Mucosa of rectum (tissue), 2 donors: ENCODE data around the gene SRI.
A peak's percentile ranks its signal among the peaks of the same experiment; 100 is the strongest.

Experiments
- H3K27ac ChIP-seq, 2 donors: one replicate each; pipeline ENCODE4 v1.7.0; 2013; ENCODE audit warnings: inconsistent platforms in 2 of 2, low read depth in 2 of 2, low read length in 2 of 2
- H3K27me3 ChIP-seq, 2 donors: one replicate each; pipeline ENCODE4 v1.7.0; 2013; ENCODE audit warnings: low read length in 2 of 2; ENCODE audit not compliant: control insufficient read depth in 2 of 2, insufficient read depth in 2 of 2
- H3K36me3 ChIP-seq, 2 donors: one replicate each; pipeline ENCODE4 v1.7.0; 2013; ENCODE audit warnings: low read length in 2 of 2; ENCODE audit not compliant: control insufficient read depth in 2 of 2, insufficient read depth in 2 of 2
- H3K4me1 ChIP-seq, 2 donors: one replicate each; pipeline ENCODE4 v1.7.0; 2013; ENCODE audit warnings: low read length in 2 of 2, mild to moderate bottlenecking in 1 of 2; ENCODE audit not compliant: control insufficient read depth in 2 of 2, insufficient read depth in 2 of 2
- H3K4me3 ChIP-seq, 2 donors: one replicate each; pipeline ENCODE4 v1.7.0; 2013; ENCODE audit warnings: low read length in 2 of 2
- H3K9ac ChIP-seq, 2 donors: one replicate each; pipeline ENCODE4 v1.7.0; 2013; ENCODE audit warnings: low read length in 2 of 2, low read depth in 1 of 2, mild to moderate bottlenecking in 1 of 2
- H3K9me3 ChIP-seq, 2 donors: one replicate each; pipeline ENCODE4 v1.7.0; 2013; ENCODE audit warnings: low read length in 2 of 2; ENCODE audit not compliant: control insufficient read depth in 2 of 2
- donor health status: healthy.
- donor health status: Normal muscosa, but diverticular disease.

The SRI gene

DNA sequence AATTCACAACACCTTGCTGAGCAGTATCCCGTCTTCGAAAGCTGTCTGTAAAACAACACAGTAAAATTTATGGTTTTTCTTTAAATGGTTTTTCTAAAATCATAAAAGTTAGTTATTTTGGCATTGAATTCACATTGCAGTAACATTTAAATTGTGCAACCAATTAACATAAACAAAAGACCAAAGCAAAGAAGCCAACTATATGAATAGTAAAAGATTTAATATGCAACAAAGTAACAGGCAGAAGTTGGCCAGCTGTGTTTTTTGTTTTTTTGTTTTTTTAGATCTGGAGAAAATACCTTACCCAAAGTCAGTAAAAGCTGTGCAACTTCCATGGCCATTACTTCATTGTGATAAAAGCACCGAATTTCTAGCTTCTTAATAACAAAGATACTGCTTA, 11.3 kb downstream of the SRI start:
- no peak overlapping the region for H3K9ac ChIP-seq
- no peaks in the 10 kb centered on the region for H3K27me3 ChIP-seq
- no peak overlapping the region for H3K4me3 ChIP-seq
- no peak overlapping the region for H3K27ac ChIP-seq
- H3K4me1 ChIP-seq, result peaks cover 5 to 8% of the 10 kb centered on the region in 2 donors
- H3K9me3 ChIP-seq, result no peaks in the 10 kb centered on the region
- H3K36me3 ChIP-seq, result peaks cover 64 to 90% of the 10 kb centered on the region in 2 donors

DNA sequence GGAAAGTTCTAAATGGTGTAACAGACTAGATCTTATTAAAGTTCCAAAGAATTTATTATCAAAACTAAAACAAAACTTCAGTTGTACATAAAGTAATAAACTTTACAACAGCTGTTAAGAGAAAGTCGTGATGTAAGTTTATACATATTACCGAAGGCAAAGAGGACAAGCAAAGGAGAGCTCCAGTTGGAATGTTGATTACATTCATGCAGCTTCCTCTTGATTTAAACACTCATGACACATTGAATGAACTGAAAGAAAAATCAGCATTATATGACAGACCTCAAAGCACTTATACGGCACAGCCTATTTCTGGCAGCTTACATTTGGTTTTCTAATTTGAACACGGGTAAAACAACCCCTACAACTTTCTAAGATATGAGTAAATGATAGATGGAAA, 13.6 kb downstream of the SRI start:
- Histone ChIP-seq H3K4me3 (no peak overlapping the region), H3K36me3 (peaks cover 68 to 80% of the 10 kb centered on the region in 2 donors), H3K9ac (no peak overlapping the region), H3K4me1 (peaks cover 5 to 8% of the 10 kb centered on the region in 2 donors), H3K27ac (peak overlapping the region in 1 of 2 donors; percentile 74), H3K9me3 (no peaks in the 10 kb centered on the region), H3K27me3 (no peaks in the 10 kb centered on the region)

DNA sequence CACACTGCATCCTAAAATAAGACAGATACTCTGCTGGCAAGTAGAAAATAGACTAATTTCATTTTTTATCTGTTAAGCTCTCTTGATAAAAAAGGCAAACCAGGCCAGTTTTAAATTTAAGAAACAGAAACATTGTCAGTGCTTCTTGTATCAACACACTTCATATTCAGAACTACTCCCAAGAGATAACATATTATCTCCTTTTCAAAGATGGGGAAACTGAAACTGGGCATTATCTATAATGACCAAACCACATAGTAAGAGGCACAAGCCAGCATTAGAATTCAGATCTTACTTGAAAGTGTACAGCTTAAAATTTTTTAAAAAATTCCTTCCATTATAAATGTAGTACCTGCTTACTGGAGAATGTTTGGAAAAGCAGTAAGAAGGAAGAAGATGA, 14.7 kb downstream of the SRI start:
- Histone ChIP-seq H3K27me3 (no peaks in the 10 kb centered on the region), H3K9ac (no peak overlapping the region), H3K36me3 (peaks cover 65 to 73% of the 10 kb centered on the region in 2 donors), H3K4me3 (no peak overlapping the region), H3K9me3 (no peaks in the 10 kb centered on the region), H3K4me1 (peaks cover 5 to 8% of the 10 kb centered on the region in 2 donors), H3K27ac (no peak overlapping the region)

DNA sequence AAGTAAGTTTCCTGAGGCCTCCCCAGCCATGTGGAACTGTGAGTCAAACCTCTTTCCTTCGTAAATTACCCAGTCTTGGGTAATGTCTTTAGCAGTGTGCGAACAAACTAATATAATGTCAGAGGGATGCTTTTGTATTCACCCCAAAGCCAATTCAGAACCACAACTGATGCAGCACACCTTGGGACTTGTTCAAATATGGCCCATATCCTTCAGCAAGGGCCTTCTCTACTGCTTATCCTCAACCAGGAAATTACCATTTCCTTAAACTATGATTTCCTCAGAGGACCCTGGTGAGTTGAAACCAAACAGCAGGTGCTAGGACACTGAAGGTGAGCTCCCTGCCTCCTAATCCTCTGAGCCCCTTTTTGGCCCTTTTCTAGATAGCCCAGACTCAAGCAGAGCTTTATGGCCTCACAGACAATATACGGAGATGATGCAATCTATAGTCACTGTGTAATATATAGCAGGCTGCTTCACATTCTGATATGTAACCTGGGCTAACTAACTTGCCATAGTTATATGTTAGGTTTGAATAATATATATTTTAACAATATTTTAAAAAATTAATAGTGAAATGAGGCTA, 15.2 kb downstream of the SRI start:
- no peaks in the 10 kb centered on the region for H3K9me3 ChIP-seq
- no peak overlapping the region for H3K27ac ChIP-seq
- no peak overlapping the region for H3K9ac ChIP-seq
- no peaks in the 10 kb centered on the region for H3K27me3 ChIP-seq
- peaks cover 5 to 8% of the 10 kb centered on the region in 2 donors for H3K4me1 ChIP-seq
- peaks cover 60 to 68% of the 10 kb centered on the region in 2 donors for H3K36me3 ChIP-seq
- H3K4me3 ChIP-seq, result no peak overlapping the region

DNA sequence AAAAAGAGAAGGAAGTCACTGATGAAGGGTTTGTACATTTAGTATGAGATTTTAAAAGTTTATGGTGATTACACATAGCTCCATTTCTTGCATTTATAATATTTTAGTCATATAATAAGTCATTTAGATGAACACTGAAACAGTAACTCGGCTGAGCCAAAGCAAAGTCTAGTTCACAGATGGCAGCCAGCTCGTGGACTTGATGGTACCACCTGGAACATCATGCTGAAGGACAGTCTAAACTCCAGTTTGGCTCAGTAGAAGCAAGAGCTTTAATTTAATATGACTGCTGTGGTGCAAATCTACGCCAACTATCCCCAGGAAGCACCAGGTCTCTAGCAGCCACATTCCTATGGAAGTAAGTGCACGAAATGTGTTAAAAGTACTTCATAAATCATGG, 16.4 kb downstream of the SRI start:
- H3K36me3 ChIP-seq, result peaks cover 51 to 59% of the 10 kb centered on the region in 2 donors
- peaks cover 5 to 8% of the 10 kb centered on the region in 2 donors for H3K4me1 ChIP-seq
- no peak overlapping the region for H3K27ac ChIP-seq
- no peaks in the 10 kb centered on the region for H3K9me3 ChIP-seq
- no peaks in the 10 kb centered on the region for H3K27me3 ChIP-seq
- no peak overlapping the region for H3K9ac ChIP-seq
- H3K4me3 ChIP-seq, result no peak overlapping the region

DNA sequence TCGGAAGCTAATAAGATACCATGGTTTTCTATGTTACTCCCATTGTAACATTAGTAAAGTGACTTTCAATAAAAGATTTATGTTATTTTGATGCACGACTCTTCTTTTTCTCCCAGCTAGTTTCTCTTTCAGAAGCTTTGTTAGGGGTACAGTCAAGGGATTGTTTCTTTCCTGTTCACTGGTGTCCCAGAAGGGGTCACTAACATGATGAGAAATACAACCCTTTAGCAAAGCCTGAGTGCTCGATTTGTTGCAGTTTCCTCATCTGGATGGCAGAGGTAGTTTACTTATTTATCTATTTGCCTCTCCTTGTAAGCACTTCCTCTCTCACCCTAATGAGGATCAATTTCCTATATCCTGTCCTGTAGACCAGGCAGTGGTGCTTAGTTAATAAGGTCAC, 17.0 kb downstream of the SRI start:
- no peak overlapping the region for H3K4me3 ChIP-seq
- H3K9me3 ChIP-seq, result no peaks in the 10 kb centered on the region
- peaks cover 5 to 11% of the 10 kb centered on the region in 2 donors for H3K4me1 ChIP-seq
- H3K9ac ChIP-seq, result no peak overlapping the region
- no peaks in the 10 kb centered on the region for H3K27me3 ChIP-seq
- H3K27ac ChIP-seq, result no peak overlapping the region
- peaks cover 45 to 53% of the 10 kb centered on the region in 2 donors for H3K36me3 ChIP-seq

DNA sequence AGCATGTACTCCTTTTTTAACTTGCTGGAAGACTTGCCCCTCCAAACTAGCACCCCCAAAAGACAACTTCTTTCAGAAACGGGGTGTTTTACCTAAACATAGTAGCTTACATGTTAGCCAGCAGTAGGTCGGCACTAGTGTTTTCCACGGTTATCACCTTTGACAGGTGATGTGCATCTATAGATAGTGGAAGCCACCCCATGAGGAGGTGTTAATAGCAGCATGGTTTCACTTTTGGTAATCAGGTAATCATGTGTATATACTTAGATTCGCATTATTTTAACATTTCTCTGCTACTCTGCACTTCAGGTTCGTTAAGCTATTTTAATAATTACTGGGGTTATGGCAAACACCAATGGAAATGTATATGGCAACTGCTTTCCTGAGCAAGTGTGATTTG, 17.6 kb downstream of the SRI start:
- Histone ChIP-seq H3K4me1 (peaks cover 3 to 9% of the 10 kb centered on the region in 2 donors), H3K9ac (no peak overlapping the region), H3K9me3 (no peaks in the 10 kb centered on the region), H3K4me3 (no peak overlapping the region), H3K36me3 (peaks cover 39 to 48% of the 10 kb centered on the region in 2 donors), H3K27ac (no peak overlapping the region), H3K27me3 (no peaks in the 10 kb centered on the region)

DNA sequence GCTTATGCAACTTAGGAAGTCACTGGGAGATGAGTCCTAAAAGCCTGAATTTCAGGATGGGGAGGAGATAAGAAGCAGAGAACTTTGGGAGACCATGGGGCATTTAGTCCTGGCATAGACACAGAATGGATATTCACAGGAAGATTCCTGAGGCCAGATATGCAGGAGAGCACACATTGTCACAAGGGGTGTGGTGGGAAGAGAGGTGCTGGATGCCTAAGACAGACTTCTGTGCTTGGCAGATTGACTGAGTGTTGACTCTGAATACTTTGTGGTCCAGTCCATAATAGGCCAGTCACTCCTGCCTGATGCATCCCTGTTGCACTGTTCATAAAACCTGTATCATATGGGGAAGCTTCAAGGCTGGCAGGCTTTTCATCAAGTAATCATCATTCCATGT, 18.5 kb downstream of the SRI start:
- Histone ChIP-seq H3K4me3 (no peak overlapping the region), H3K27me3 (no peaks in the 10 kb centered on the region), H3K27ac (no peak overlapping the region), H3K9ac (no peak overlapping the region), H3K9me3 (no peaks in the 10 kb centered on the region), H3K4me1 (peaks cover 0 to 3% of the 10 kb centered on the region in 2 donors), H3K36me3 (peaks cover 33 to 39% of the 10 kb centered on the region in 2 donors)

DNA sequence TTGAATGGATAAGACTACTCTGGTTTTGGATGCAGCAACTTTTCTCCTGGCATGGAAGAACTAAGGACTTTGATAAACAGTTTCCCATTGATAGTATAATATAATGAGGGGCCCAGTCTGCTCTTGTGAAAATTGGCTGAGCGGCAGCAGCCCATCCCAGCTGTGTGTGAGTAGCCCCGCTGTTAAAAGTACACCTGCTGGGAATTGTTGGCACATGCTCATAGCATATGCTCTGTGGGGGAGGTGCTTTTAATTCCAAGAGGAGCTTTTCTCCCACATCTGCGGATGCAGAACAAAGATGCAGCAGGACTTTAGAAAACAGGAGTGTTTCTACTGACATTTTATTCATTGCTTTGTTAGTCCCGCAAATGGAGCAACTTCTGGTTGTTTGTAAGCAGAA, 19.0 kb downstream of the SRI start:
- H3K4me1 ChIP-seq, result peaks cover 0 to 3% of the 10 kb centered on the region in 2 donors
- H3K9ac ChIP-seq, result no peak overlapping the region
- H3K4me3 ChIP-seq, result no peak overlapping the region
- no peaks in the 10 kb centered on the region for H3K27me3 ChIP-seq
- H3K27ac ChIP-seq, result no peak overlapping the region
- H3K9me3 ChIP-seq, result no peaks in the 10 kb centered on the region
- peaks cover 31 to 35% of the 10 kb centered on the region in 2 donors for H3K36me3 ChIP-seq

DNA sequence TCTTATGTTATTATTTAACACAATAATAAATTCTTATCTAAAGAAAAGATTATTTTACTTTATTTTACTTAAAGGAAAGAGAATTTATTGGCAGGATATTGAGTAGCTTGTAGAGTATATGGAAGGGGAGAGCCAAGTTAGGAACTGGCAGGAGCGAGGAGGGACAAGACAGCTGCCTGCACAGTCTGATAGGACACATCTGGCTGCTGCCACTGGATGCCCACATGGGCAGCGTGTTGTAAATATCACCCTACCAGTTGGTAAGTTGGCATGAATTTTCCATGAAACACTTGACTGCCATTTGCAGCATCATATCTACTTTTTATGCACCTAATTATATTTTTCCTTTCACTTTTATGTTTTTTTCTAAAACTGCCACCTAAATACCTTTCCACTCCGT, 19.6 kb downstream of the SRI start:
- Histone ChIP-seq H3K4me3 (no peak overlapping the region), H3K27me3 (no peaks in the 10 kb centered on the region), H3K27ac (no peak overlapping the region), H3K36me3 (peaks cover 28 to 30% of the 10 kb centered on the region in 2 donors), H3K9ac (no peak overlapping the region), H3K4me1 (peaks cover 0 to 3% of the 10 kb centered on the region in 2 donors), H3K9me3 (no peaks in the 10 kb centered on the region)
